ENCODE data around the gene PPP3CA.

Gene PPP3CA

DNA sequence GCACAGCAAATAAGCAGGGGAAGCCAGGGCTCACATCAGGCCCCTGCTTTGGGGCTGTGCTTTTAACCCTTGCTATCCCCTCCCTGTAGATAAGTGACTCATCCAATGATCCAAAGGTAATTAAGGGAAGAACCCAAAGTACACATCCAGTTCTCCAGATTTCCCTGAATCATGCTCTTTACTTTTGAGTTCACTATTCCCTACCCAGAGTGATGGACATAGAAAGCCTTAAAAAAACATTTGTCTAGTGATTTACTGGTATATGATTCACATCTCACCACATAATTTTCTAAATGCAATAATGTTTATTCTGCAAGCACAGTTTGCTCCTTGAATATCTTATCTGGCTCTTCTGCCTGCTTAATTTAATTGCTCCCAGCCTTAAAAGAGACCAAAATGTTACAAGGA, 136.2 kb downstream of the PPP3CA start:
- TF ChIP-seq, protein P1, sequence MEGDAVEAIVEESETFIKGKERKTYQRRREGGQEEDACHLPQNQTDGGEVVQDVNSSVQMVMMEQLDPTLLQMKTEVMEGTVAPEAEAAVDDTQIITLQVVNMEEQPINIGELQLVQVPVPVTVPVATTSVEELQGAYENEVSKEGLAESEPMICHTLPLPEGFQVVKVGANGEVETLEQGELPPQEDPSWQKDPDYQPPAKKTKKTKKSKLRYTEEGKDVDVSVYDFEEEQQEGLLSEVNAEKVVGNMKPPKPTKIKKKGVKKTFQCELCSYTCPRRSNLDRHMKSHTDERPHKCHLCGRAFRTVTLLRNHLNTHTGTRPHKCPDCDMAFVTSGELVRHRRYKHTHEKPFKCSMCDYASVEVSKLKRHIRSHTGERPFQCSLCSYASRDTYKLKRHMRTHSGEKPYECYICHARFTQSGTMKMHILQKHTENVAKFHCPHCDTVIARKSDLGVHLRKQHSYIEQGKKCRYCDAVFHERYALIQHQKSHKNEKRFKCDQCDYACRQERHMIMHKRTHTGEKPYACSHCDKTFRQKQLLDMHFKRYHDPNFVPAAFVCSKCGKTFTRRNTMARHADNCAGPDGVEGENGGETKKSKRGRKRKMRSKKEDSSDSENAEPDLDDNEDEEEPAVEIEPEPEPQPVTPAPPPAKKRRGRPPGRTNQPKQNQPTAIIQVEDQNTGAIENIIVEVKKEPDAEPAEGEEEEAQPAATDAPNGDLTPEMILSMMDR (IDR thresholded peaks at IDR 0.05; ENCODE audit: low read depth, low read length), result no peak
- TF ChIP-seq MYC (IDR thresholded peaks at IDR 0.05; ENCODE audit: low read depth, low read length) (no peak), POLR2A (IDR thresholded peaks at IDR 0.05; ENCODE audit: extremely low read depth, insufficient read length) (no peak)
- TF ChIP-seq, protein P2, sequence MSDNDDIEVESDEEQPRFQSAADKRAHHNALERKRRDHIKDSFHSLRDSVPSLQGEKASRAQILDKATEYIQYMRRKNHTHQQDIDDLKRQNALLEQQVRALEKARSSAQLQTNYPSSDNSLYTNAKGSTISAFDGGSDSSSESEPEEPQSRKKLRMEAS (IDR thresholded peaks at IDR 0.05; ENCODE audit: low read depth, low read length), result no peak
- H3K4me3 ChIP-seq (ENCODE audit: low read depth, low read length), result no peak overlapping the region
- DNase-seq (ENCODE audit: low read depth), result no peak

DNA sequence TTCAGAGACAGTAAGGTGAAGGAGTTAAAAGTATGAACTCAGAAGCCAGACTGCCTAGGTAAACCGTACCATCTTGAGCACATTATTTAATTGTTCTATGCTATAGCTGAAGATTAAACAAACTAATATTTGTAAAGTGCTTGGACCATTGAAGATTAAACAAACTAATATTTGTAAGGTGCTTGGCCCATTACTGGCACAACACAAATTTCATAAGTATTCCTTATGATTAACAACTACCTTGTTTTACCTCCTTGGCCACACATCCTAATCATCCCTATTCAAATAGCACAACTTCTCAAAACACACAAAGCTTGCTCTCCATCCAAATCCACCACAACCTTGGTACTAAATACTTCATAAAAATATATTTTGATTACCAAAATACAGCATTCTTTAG, 137.0 kb downstream of the PPP3CA start:
- no peak overlapping the region for H3K4me3 ChIP-seq (ENCODE audit: low read depth, low read length)

DNA sequence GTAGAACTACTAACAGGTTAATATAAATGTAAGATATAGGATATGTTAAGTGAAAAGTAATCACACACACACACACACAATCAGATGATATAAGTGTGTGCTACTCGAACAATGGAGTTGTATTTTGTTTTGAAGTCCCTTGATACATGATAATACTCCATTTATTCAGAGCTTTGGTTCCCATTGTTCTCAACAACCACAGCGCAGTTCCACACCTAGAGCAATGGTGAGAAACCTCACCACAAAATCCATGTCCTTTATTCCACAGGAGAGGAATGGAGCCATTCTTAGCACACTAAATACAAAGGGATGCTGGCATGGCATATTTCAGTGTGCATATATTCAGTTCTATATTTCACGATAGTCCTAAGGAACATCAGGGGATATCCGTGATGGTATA, 139.2 kb downstream of the PPP3CA start:
- TF ChIP-seq, protein P2 (IDR thresholded peaks at IDR 0.05; ENCODE audit: low read depth, low read length), result no peak
- no peak for TF ChIP-seq POLR2A (IDR thresholded peaks at IDR 0.05; ENCODE audit: extremely low read depth, insufficient read length)
- TF ChIP-seq MYC (IDR thresholded peaks at IDR 0.05; ENCODE audit: low read depth, low read length), result no peak
- TF ChIP-seq, protein P1 (IDR thresholded peaks at IDR 0.05; ENCODE audit: low read depth, low read length), result no peak
- DNase-seq (ENCODE audit: low read depth), result no peak
- H3K4me3 ChIP-seq (ENCODE audit: low read depth, low read length), result no peak overlapping the region

More for the DNA sequence above, 137.0 kb downstream of the PPP3CA start:
- DNase-seq (ENCODE audit: low read depth), result no peak
- TF ChIP-seq MYC (IDR thresholded peaks at IDR 0.05; ENCODE audit: low read depth, low read length), result no peak
- TF ChIP-seq, protein P2 (IDR thresholded peaks at IDR 0.05; ENCODE audit: low read depth, low read length), result no peak
- TF ChIP-seq, protein P1 (IDR thresholded peaks at IDR 0.05; ENCODE audit: low read depth, low read length), result no peak
- TF ChIP-seq POLR2A (IDR thresholded peaks at IDR 0.05; ENCODE audit: extremely low read depth, insufficient read length), result no peak

DNA sequence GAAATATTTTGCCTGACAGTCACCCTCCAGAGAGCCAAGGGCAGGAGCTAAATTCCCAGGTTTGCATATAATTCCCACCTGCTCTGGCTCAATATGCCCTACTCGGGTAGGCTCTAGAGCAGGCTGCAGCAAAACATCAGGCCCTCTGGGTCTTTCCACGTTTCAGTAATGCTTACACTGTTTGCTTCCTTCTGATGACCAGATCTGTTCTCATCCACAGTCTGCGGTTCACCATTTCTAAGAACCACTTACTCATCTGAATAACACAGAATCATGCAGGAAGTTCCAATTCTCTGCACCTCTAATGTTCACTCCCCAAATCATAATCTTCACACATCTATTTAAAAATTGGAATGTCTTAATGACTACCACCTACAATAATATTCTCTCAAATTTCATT, 141.4 kb downstream of the PPP3CA start:
- TF ChIP-seq, protein P1 (IDR thresholded peaks at IDR 0.05; ENCODE audit: low read depth, low read length), result no peak
- TF ChIP-seq, protein P2 (IDR thresholded peaks at IDR 0.05; ENCODE audit: low read depth, low read length), result no peak
- TF ChIP-seq POLR2A (IDR thresholded peaks at IDR 0.05; ENCODE audit: extremely low read depth, insufficient read length) (no peak), MYC (IDR thresholded peaks at IDR 0.05; ENCODE audit: low read depth, low read length) (no peak)
- H3K4me3 ChIP-seq (ENCODE audit: low read depth, low read length), result no peak overlapping the region
- no peak for DNase-seq (ENCODE audit: low read depth)

DNA sequence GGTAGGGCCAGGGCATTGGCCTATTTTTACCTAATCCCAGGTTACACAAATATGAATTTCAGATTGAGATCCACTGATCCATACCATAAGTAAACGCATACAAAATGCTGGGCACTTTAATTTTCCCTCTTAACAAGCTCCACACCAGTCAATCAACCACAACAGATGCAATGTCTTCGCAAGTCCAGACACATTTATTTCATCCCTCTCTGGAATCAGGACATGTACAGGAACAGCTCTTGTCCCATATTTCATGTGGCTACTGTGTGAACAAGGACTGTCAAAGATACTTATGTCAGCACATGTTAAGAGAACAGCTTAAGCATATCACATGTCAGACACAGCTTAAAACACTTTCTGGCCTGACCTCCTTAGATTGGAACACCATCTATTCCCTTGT, 145.9 kb downstream of the PPP3CA start:
- no peak overlapping the region for H3K4me3 ChIP-seq (ENCODE audit: low read depth, low read length)
- DNase-seq (ENCODE audit: low read depth), result peak; percentile 6
- TF ChIP-seq POLR2A (IDR thresholded peaks at IDR 0.05; ENCODE audit: extremely low read depth, insufficient read length) (no peak), MYC (IDR thresholded peaks at IDR 0.05; ENCODE audit: low read depth, low read length) (no peak)
- TF ChIP-seq, protein P2 (IDR thresholded peaks at IDR 0.05; ENCODE audit: low read depth, low read length), result no peak
- TF ChIP-seq, protein P1 (IDR thresholded peaks at IDR 0.05; ENCODE audit: low read depth, low read length), result no peak

All from NB4 (cell line).